Anterior cingulate cortex (tissue), 58 donors: ENCODE measurements around the gene FBXL5.

Source experiments
- DNase-seq, 58 donors: peaks; one replicate each; lab custom pipeline; 2025; lab: John Stamatoyannopoulos, UW

FBXL5 gene

DNA sequence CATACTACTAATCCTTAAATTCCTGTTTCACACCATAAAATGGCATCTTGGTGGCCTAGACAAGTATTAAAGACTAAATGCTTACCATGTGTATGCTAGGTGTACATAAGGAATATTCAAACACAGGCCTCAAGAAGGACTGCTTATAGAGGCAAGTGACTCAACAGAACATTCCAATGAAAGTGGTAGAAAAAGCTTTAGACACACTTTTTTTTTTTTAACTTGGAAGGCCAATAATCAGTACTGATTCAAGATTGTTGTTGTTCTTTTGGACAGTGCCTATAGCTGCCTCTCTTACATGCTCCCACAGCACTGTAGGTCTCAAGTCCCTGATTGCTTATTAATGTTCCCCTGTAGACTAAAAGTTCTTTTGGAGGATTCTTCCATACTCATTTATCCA, 77.6 kb downstream of the FBXL5 start:
- no peak for DNase-seq

DNA sequence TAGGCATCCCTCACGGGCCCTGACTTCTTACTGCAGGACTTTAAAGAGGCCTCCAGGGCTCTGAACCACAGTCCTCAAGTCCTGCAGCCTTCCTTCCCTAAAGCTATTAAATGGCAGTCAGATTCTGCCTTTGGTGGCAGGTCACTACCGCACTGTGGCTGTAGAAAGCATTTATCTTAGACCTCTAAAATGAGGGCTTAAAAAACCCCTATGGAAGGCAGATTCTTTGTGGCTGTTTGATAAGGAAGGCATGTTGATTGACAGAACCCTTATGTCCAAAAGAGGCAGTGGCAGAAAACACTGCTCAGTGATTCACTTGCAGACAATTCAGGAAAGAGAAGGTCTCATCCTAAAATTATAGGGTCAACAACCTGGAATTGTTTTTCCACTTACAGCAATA, 79.2 kb downstream of the FBXL5 start:
- DNase-seq: no peak

DNA sequence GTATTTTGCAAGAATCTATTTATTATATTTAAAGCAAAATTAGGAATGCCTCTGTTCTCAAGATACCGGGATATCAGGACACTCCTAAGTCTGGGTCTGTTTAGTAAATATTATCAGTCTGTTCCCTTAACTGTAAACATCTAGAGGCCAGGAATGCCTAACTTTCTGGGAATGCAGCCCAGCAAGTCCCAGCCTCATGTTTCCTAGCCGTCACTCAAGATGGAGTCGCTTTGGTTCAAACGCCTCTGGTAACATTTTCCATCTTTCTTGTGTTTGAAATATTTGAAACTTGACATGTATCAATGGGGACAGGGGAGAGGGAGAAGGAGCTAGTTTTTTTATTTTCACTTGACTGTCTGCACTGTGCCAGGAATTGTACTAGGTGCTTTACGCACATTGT, 85.4 kb downstream of the FBXL5 start:
- DNase-seq: no peak

DNA sequence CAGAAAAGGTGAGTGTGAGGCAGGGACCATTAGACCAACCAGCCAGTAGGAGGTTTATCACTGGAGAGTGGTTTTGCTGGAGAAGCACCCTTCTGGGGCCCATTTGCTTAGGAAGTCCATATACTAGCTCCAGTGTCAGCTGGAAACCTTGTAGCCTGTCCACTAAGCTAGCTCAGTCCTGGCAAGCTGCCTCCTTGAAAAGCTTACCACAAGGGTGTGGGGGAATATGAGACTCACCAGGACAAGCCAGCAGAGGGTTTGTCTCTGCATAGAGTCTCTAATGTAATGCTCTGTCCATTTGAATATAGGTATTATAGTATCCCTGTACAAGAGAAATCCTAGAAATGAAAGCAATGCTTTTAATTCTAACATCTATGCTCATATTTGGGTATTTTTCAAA, 86.3 kb downstream of the FBXL5 start:
- no peak for DNase-seq

DNA sequence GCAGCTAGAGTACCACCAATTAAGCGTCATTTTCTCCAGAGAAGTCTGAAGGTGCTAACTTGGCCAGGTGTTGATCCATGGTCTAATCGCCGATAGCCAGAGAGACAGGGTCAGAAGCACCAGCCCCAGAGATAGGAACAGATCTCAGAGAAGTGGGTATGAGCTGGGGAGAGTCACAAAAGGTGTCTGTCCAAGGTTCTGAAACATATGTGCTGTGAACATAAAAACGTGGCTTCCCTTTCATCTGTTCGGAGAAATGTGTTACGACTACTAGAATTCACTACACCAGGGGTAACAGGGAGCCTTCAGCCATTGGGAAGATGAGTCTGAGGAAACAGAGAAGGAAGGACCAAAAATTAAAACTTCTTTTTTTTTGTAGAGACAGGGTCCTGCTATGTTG, 91.3 kb downstream of the FBXL5 start:
- no peak for DNase-seq

DNA sequence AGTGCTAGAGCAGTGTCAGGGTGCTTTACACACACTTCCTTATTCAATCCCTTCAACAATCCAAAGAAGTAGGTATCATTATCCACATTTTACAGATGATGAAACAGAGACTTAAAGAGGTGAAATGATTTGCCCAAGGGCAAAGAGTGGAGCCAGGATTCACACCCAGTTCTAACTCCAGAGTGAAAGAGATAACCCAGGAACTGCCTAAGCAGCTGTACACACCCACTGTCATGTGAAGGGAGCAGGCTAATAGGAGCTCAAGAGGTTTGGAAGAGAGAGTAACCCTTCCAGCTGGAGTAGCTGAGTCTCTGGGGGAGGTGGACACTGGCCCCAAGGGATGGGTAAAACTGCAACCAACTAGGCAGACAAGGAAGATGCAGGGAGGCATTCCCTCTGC, 92.5 kb downstream of the FBXL5 start:
- no peak for DNase-seq

DNA sequence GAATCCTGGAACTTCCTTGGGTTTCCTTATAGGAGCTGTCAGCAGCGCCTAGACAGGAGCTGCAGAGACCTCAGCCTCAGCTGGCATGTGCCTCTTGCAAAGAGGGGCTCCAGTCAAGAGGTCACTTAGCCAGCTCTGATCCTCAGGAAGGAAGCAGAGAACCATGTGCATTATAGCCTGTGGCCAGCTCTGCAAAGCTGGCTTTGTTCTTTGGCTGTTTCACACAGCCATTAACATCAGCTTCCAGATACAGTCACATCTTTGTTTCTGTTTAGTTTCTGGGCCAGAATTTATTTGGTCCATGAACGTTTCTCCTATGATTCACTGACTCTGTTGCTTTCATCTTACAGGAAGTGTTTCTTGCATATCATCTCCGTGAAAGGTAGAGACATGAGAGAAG, 93.0 kb downstream of the FBXL5 start:
- DNase-seq: peak in 20 of 58 donors; percentile 2 to 66 (median 16)

DNA sequence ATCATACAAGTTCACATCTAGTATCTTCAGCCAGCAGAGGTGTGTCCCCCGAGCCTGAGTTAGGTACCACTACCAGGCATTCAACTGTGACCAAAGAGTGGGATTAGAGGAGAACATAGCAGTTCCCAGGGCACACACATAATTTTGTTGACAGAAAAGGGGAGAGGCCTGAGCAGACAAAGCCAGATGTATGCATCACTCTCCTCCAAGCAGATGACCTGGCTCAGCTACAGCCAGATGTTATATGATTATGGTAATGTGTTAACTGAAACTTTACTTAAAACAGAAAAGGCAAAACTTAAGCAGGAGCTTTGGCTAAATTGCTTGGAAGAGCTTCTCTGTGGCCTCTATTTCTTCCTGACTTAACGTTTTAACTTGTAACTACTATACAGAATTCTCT, 96.6 kb downstream of the FBXL5 start:
- DNase-seq: no peak

DNA sequence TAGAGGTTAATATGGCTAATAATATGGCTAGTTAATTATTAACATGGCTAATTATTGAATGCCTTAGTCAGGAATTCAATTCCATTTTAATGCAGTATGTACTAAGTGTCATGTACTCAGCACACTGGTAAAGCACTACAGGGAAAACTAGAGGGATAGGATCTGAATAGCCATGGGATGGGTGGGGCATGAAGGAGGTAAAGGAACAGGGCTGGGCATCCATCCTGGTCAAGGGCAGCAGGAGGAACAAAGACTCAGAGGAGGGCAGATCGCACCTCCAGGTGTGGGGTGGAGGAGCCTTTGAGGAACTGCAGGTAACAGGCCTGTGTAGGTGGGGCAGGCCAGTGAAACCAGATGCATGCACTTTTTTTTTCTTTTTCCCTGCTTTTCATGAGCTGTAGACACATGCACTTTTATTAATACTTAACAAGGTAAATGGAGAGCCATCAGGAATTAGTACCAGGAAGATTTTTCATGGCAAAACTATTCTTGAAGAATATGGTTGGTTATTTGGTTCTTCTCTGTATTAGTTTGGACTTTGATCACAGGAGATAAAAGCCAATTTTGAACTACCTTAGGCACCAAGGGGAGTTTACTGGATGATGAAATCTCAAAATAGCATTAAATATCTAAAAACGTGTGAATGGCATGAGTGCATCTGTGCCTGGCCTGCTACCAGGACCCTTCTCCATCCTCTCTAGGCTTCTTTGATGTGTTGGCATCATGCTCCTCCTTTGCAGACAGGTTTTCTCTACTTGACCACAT, 97.2 kb downstream of the FBXL5 start:
- no peak for DNase-seq

DNA sequence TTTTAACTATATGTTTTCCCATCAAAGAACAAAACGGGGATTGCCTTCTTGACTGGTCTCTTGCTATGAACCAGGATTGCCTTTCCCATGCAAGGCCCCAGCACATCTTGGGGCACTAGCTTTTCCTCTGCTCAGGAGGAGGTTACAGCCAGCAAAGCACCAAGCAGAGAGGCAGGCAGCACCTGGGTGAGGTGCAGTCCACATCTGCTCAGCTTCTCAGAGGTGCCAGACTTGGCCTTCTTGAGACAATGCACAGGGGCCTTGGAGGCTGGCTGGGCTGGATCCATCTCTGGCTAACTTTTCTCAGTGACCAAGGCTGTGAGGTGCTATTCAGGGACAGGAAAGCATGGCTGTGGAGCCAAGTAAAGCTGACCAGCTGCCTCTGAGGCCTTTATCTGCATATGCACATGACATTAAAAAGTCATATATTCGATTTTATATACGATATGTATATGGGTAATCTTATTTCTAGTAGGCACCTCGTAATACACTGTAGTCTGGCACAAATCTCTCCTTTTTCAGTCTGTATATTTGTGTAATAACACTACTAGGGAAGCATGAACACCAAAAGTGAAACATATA, 98.6 kb downstream of the FBXL5 start:
- no peak for DNase-seq
